Myocyte (in vitro differentiated cells): ENCODE results near the gene B9D1. TPM values are rescaled to one million over a fixed set of nuclear protein-coding genes. Genes with fewer than 3 reads are reported as not detected.

ENCODE experiments used
- DNase-seq: peaks from one replicate; pipeline ENCODE4 v3.0.0-alpha.2; 2012; ENCODE audit warnings: low read depth
- total RNA-seq: library from RNA; depleted of rRNA; stranded (reverse); fragments of >200 nt; gene quantifications from 2 replicates; pipeline ENCODE4 v1.2.3, GENCODE V29; 2014

The B9D1 gene
- total RNA-seq, 1 donor from 2014 or later, result 13.9 TPM

- DNase-seq, result no peak
These were observed 26.6 kb upstream of the B9D1 start for GRCh38 chr17:19388791-19389785.

GRCh38 chr17:19387921-19388521 lies 25.5 kb upstream of the B9D1 start:
- DNase-seq, result no peak

- peak; percentile 34 for DNase-seq
These were observed 24.7 kb upstream of the B9D1 start, which contains the start of gene MFAP4 for GRCh38 chr17:19386974-19387920. Gene MFAP4 (minus strand): TSS chr17:19387190. CDS start chr17:19387155, 35 bp downstream.

- no peak for DNase-seq
These were observed 23.8 kb upstream of the B9D1 start for GRCh38 chr17:19386051-19386929.

GRCh38 chr17:19385521-19385983 lies 23.0 kb upstream of the B9D1 start:
- DNase-seq, result no peak

GRCh38 chr17:19384723-19385391 lies 22.3 kb upstream of the B9D1 start:
- DNase-seq, result peak; percentile 89

- DNase-seq, result peak; percentile 62
These were observed 21.4 kb upstream of the B9D1 start for GRCh38 chr17:19383681-19384470.

- no peak for DNase-seq
These were observed 20.3 kb upstream of the B9D1 start for GRCh38 chr17:19382531-19383444.

- no peak for DNase-seq
These were observed 19.4 kb upstream of the B9D1 start for GRCh38 chr17:19381741-19382444.

- no peak for DNase-seq
These were observed 18.8 kb upstream of the B9D1 start for GRCh38 chr17:19381361-19381740.

GRCh38 chr17:19380481-19381301 lies 18.2 kb upstream of the B9D1 start:
- no peak for DNase-seq

- no peak for DNase-seq
These were observed 17.0 kb upstream of the B9D1 start for GRCh38 chr17:19379361-19380065.

GRCh38 chr17:19378416-19379360 lies 16.2 kb upstream of the B9D1 start, which contains the start of gene MAPK7:
Gene MAPK7 (plus strand): TSS chr17:19378498. CDS start chr17:19378901, 403 bp downstream.
- DNase-seq, result no peak
